CD4-positive, alpha-beta T cell treated with Interleukin-15 for 1 hour (primary cell): ENCODE measurements around the gene SKI.

Experiments used
- DNase-seq: peaks from one replicate; pipeline ENCODE4 v3.0.0-alpha.2; 2020

SKI gene

DNA sequence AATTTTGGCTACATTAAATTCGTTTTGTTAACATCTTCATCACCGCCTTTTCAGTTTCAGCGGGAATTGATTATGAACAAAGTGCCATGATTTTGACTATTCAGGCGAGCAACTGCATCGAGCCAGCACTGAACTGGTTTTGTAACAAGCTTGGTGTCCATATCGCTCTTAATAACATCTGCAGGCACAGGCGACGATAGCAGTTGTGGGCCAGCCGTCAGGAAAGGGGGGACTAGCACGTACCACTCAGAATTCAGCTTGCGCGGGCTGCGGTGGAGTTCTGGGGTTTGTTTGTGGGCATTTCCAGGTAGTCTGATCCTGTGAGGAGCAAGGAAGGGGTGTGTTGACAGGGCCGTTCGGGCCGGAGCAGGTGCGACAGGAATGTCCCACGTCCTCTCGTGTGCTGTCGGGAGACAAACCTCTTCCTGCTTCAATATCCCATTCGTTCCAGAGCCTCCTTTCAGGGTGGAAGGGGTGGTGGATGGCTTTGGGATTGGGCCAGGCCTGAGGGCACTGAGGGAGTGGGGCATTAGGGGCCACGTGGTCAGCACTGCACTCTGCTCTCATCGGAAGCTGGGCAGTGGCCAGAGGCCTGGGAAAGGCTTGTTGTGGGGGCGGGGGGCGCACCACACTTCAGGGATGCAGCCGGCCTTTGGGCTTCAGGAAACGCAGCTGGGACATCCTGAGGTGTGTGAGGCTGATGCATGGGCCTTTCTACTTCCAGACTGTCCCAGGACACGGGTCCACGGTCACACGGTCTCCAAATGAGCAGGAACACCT is 39.1 kb downstream of the SKI start:
- no peak for DNase-seq

DNA sequence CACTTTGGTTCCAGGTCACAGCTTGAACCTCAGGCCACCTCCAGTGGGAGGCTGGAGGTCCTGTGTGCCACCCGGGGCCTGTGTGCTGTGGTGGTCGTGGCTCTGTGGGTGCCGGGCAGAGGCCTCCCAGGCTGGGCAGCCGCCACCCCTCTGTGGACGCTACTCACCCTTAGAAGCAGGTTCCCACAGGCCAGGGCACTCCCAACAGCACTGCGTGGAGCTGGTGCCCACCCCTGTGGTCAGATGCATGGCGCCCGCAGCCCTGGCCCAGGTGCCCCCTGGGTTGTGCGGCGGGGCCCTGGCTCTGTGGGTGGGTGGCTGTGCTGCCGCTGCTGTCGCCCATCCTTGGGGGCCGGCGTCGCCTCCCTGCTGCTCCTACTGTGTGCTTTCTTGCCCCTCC is 39.7 kb downstream of the SKI start:
- no peak for DNase-seq

DNA sequence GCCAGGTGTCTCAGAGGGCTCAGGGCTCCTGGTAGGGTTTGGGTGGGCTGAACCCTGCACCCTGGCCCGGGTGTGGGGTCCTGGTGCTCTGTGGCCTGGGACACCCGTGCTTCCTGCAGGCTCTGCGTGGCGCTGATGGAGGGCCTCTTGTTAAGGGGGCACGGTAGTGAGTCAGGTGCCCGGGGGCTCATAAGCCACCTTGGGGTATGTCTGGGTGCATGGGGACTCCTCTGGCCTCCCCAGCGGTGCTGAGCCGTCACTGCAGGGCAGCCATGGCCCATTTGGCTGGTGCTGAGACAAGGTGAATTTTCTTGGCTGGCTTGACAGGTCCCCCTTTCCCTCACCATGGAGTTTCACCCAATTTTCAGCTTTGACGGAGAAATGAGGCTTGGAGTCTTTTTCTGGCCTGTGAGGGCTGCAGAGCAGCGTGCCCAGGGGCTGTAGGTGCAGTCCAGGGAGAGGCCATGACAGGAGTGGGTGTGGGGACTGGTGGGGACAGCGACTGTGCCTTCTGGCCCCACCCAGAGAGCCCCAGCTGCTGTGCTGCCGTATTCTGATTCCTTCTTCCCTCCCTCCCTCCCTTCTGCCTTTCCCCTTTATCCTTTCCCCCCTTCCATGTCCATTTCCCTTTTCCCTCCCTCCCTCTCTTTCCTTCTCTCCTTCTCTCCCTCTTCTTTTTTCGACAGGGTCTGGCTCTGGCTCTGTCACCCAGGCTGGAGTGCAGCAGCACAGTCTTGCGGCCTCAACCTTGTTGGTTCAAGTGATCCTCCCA is 40.4 kb downstream of the SKI start:
- DNase-seq = no peak

DNA sequence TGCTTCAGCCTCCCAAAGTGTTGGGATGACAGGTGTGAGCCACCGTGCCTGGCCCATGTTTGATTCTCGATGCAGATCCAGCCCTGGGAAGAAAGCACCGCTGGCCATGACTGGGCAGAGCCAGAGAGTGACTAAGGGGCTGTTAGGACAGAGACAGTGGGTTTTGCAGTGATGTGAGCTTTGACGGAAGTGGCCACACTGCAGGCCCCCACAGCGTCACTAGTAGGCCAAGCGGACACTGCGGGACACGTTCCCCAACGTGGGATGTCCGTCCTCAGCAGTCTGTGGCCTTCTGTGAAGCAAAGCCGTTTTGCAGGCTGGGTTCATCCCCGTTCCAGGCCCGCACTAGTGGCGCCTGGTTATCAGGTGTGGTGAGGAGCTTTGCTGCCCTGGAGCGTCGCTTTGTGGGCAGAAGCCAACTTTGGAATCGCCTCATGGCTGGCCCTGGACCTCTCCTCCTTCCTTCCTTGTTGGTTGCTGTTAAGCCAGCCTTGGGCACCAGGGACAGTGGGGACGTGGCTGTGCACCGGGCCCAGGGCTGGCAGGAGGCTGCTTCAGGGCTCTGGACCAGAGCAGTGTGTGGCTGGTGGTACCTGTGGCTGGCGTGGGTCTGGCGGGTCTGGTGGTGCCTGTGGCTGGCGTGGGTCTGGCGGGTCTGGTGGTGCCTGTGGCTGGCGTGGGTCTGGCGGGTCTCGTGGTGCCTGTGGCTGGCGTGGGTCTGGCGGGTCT is 41.2 kb downstream of the SKI start:
- no peak for DNase-seq

DNA sequence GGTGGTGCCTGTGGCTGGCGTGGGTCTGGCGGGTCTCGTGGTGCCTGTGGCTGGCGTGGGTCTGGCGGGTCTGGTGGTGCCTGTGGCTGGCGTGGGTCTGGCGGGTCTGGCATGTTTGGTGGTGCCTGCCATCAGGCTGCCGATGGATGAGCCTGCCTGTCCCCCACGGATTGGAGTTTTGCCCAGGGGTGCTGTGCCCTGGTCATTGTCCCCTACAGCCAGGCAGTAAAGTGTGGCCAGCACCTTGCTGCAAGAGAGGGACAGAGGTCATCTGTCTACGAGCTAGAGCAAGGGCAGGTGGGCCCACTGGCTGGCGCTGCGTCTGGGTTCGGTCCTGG is 41.8 kb downstream of the SKI start:
- DNase-seq = no peak

GRCh38 chr1:2270260-2271100 is 42.4 kb downstream of the SKI start:
- DNase-seq = no peak

GRCh38 chr1:2271211-2271721 is 43.1 kb downstream of the SKI start:
- no peak for DNase-seq

DNA sequence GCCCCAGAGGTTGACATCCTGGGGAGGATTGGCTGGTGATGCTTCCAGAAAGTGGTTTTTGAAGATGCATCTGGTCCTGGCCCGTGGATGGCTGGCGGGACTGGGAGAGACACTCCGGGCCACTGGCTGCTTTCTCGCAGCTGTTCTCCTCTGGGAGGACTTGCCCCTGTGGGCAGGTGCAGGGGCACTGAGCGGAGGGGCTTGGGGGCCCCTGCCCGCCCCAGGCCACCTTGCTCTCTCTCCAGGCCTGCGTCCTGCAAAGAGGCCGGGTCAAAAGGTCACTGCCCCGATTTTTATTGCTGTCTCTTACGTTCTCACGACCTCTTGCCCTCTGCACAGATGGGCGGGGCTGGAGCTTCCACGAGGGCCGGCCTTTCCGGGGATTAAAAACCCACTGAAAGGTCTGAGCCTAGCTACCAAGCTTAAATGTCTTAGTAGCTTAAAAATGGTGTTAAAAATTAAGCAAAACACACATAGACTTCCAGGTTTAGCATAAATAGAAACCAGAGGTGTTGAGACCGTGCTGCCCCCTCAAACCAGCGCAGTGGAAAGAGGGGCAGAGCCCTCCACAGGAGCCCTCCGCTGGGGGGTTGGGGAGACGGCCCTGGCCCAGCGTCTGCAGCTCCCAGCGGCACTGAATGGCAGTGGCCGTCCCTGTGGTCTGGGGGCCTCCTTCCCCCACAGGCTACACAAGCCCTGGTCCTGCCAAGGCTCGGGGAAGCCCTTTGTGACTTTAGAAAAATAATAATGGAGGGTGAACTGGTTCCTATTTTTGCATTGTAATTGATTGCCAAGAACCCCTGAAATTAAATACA is 43.9 kb downstream of the SKI start:
- DNase-seq = no peak

- no peak for DNase-seq
These were observed 44.7 kb downstream of the SKI start for GRCh38 chr1:2272686-2273400.

DNA sequence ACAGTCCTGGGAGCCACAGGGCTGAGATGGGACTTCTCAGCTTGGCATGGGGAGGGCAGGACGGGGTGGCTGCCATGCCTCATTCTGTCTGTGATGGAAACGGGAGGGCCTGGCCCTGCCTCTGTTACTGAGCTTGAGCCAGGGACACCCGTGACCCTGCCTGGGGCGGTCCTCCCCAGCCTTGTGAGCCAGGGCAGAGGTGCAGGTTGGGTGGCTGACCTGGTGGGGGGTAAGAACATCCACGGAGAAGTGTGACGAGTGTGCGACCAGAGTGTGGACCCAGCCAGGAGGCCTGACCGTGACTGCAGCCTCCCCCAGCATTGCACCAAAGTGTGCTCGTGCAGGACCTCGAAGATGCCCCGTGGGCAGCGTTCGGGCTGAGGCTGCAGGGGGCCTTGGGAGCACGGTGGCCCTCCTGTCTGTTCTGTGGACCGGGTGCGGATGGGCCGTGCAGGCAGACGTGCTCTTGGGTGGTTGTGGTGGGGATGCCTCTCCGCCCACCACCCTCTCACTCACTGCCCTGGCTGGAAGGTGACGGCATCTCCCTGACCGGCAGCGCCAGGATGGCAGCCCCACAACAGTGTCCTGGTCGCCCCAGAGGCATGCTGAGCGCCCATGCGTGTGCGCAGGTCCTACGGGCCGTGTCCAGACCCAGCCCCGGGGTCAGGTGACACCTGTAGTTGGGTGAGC is 45.4 kb downstream of the SKI start:
- no peak for DNase-seq

GRCh38 chr1:2274231-2274928 is 46.3 kb downstream of the SKI start:
- DNase-seq = no peak

- DNase-seq = no peak
These were observed 46.9 kb downstream of the SKI start for GRCh38 chr1:2274929-2275475.

DNA sequence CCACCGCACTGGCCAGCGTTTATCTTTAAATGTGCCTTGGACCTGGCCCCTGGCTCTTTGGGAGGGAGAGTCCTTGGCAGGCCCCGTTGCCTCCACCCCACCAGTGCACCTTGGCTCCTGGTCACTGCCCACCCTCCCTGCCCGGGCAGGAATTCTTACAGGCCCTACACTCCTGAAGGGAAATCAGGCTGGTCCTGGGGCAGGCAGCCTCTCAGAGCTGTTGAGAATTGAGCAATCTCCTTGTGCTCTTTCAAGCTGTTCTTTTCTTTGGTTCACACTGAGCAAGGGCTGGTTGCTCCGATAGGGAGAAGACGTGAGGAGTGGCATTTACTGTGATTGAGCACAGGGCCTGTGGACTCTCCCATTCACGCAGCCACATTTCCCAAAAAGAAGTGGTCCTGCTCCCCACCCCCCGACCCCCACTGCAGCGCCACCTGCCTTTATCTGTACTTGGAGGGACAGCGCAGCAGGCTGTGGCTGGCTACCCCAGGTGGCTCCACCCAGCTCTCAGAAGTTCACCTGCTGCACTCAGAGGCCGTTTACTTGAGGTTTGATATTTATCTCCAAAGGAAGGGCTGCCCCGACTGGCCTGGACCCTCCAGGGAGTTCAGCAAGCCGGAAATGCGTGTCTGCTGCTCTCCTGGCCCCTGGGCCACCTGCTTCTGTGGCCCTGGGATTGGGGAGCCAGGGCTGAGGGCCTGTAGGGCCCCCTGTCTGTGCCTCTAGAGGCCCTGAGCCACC is 47.8 kb downstream of the SKI start:
- DNase-seq = no peak

DNA sequence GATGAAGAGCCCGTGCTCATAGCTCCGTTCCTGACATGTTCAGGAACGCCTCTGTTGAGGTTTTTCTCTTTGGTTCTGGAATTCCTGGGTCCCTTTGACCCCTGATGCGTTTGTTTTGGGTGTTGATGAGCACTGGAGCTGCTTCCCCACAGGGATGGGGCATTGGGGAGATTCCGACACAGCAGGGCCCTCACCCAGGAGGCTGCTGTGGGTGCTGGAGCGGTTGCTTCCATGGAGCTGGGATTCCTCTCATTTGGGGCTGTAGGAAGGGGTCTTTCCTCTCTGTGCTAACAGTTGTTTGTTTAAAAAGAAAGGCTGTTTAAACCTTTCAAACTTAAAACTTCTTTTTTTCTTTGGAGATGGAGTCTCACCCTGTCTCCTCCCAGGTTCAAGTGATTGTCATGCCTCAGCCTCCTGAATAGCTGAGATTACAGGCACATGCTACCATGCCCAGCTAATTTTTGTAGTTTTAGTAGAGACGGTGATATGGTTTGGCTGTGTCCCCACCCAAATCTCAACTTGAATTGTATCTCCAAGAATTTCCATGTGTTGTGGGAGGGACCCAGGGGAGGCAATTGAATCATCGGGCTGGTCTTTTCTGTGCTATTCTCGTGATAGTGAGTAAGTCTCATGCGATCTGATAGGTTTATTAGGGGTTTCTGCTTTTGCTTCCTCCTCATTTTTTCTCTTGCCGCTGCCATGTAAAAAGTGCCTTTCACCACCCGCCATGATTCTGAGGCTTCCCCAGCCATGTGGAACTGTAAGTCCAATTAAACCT is 48.9 kb downstream of the SKI start:
- DNase-seq = no peak

DNA sequence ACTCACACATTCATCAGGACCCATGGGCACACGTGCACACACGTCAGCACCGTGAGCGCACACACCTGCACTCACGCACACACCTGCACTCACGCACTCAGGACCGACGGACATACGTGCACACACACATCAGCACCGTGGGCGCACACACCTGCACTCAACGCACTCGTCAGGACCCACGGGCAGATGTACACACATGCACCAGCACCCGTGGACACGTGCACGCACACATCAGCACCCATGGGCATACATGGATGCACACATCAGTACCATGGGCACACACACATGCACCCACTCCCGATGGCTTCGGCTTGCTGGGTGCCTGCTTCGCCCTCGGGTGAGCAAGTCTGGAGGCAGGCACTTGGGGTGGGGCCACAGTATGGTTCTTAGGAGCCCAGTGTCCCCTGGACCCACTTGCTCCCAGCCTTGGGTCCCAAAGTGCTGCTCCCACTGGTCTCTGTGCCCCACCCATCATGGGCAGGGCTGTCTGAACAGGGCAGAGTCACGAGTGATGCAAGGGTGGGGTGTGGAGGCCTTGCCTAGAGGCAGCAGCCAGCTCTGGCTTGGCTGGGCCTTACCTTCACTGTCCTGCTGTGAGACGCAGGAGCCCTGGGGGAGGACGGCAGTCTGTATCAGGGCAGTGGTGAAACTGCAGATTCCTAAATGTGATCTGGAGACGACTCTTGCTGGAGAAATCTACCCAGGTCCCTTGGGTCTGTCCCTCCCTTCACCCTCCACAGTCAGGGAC is 49.8 kb downstream of the SKI start:
- no peak for DNase-seq

- no peak for DNase-seq
These were observed 50.6 kb downstream of the SKI start for GRCh38 chr1:2278591-2279209.

DNA sequence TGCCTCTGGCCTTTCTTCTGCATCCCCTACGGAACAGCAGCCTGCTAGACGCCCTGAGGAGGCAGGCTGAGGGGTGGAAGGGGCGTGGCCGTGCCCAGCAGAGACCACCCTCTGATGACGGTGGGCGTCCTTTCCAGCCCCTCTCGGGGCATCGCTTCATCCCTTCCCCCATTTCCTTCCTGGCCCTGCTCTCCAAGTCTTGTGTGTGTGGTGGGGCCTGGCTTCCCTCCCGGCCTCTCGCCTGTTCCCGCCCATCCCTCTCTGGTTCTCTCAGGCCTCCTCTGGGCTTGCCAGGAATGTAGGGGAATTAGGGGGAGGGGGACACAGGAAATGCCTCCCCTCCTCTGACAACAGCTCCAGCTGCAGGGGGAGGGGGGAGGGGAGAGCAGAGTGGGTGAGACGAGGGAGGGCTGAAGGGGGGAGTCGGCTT is 51.1 kb downstream of the SKI start:
- no peak for DNase-seq
